ENCODE results near the gene SLC30A2. TPM values are rescaled to one million over a fixed set of nuclear protein-coding genes. Genes with fewer than 3 reads are reported as not detected.

SLC30A2 gene
- total and polyA plus RNA-seq, 2 of the 13 experiments (the other 11 are each of a cell fraction or from before 2014, with no cell fraction given): not detected

GRCh38 chr1:26015358-26015757 lies 30.6 kb downstream of the SLC30A2 start (continued):
- TF ChIP-seq ARID5B (CRISPR knock-in tag; IDR thresholded peaks at IDR 0.05): peak; percentile 11; the same call in 1 of the 2 replicates
- no peak for TF ChIP-seq ARNTL (CRISPR knock-in tag; IDR thresholded peaks at IDR 0.05)
- 0 out of 2 replicates have a peak, but pooled peaks have one; percentile 13 for TF ChIP-seq NR2F6 (IDR thresholded peaks at IDR 0.05)
- TF ChIP-seq NR2F6 (CRISPR knock-in tag; IDR thresholded peaks at IDR 0.05): peak; percentile 53; the same call in 1 of the 2 replicates
- no peak for TF ChIP-seq ZNF451 (CRISPR knock-in tag; IDR thresholded peaks at IDR 0.05)
- TF ChIP-seq MIXL1 (CRISPR knock-in tag; IDR thresholded peaks at IDR 0.05): no peak
- TF ChIP-seq ZNF142 (CRISPR knock-in tag; IDR thresholded peaks at IDR 0.05): no peak
- no peak for TF ChIP-seq ZNF83 (CRISPR knock-in tag; IDR thresholded peaks at IDR 0.05; ENCODE audit: borderline replicate concordance)
- 0 out of 2 replicates have a peak, but pooled peaks have one; percentile 44 for TF ChIP-seq ZNF263 (CRISPR knock-in tag; IDR thresholded peaks at IDR 0.05)
- TF ChIP-seq CEBPB (IDR thresholded peaks at IDR 0.05; ENCODE audit: borderline replicate concordance, low read depth, low read length): peak; percentile 88
- no peak for TF ChIP-seq ZNF580 (CRISPR knock-in tag; IDR thresholded peaks at IDR 0.05; ENCODE audit: borderline replicate concordance, low read depth)
- TF ChIP-seq SYNCRIP (IDR thresholded peaks at IDR 0.05; ENCODE audit: insufficient read depth, low read depth, low read length): no peak
- TF ChIP-seq MED13 (CRISPR knock-in tag; IDR thresholded peaks at IDR 0.05): no peak
- no peak for TF ChIP-seq MAFK (conservative IDR thresholded peaks at IDR 0.05 in 1 of 2, IDR thresholded peaks at IDR 0.05 in 1 of 2; ENCODE audit: low read length in 2 of 2)
- TF ChIP-seq SOX6 (IDR thresholded peaks at IDR 0.05): no peak
- 0 out of 2 replicates have a peak, but pooled peaks have one; percentile 31 for TF ChIP-seq SOX6 (CRISPR knock-in tag; IDR thresholded peaks at IDR 0.05)
- TF ChIP-seq TFDP1 (CRISPR knock-in tag; IDR thresholded peaks at IDR 0.05; ENCODE audit: borderline replicate concordance): no peak
- TF ChIP-seq PITX1 (CRISPR knock-in tag; IDR thresholded peaks at IDR 0.05): peak; percentile 44; the same call in 1 of the 2 replicates
- TF ChIP-seq SOX13 (IDR thresholded peaks at IDR 0.05): no peak
- TF ChIP-seq SOX13 (CRISPR knock-in tag; conservative IDR thresholded peaks at IDR 0.05 in 1 of 2, IDR thresholded peaks at IDR 0.05 in 1 of 2): peak in 1 of 2 experiments; percentile 34; a peak in 1 of 4 replicates
- peak; percentile 45; the same call in 1 of the 2 replicates for TF ChIP-seq FOXJ3 (CRISPR knock-in tag; IDR thresholded peaks at IDR 0.05; ENCODE audit: borderline replicate concordance)
- peak; percentile 86 for TF ChIP-seq CEBPG (CRISPR knock-in tag; IDR thresholded peaks at IDR 0.05)
